ELF-1 (cell line): ENCODE results near the gene CYB5A.

Experiments used
- DNase-seq: peaks from one replicate; pipeline ENCODE4 v3.0.0-alpha.2; 2016; ENCODE audit warnings: low read depth, low spot score

The CYB5A gene

DNA sequence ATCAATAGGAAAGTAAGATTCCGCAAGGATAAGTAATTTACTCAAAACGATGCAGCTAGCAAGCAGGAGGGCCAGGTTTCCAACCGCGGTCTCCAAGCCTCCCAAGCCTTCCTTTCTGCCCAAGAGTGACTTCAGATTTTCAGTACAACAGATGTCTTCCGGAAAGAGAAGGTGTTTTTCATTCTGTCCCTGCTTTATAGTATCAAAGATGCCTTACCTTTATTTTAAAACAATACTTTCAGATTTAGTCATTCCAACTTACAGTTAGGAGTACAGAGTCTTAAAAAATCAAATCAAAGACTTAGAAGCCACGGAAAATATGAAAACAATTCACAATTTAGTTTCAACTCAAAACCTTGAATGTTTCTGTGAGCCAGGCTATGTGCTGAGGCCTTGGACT lies 43.6 kb downstream of the CYB5A start:
- no peak for DNase-seq

DNA sequence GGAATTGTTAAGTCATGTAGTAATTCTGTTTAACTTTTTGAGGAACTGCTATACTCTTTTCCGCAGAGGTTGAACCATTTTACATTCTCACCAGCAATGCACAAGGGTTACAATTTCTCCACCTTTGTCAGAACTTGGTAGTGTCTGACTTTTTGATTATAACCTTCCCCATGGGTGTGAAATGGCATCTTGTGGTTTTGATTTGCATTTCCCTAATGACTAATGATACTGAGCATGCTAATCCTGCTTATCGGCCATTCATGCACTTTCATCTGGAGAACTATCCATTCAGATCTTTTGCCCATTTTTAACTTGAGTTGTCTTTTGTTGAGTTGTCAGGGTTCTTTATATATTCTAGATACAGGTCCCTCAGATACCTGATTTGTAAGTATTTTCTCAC lies 47.2 kb downstream of the CYB5A start:
- DNase-seq: no peak

DNA sequence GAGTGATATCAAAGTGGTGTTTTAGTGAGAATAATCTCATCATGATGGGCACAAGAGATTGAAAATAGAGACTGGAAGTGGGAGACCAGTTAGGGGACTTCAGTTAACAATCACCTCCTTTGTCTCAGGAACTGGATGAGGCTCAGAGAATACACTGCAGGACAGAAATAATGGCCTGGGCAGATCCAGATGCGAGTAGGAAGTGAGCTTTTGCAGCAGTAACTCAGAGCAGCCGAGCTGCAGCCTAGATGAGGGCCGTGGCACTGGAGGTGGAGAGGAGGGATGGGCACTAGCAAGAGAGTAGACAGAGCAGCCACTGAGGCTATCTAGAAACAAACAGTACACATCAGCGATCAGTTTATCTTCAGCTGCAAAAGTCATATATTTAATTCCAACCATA lies 48.6 kb downstream of the CYB5A start:
- DNase-seq: no peak

DNA sequence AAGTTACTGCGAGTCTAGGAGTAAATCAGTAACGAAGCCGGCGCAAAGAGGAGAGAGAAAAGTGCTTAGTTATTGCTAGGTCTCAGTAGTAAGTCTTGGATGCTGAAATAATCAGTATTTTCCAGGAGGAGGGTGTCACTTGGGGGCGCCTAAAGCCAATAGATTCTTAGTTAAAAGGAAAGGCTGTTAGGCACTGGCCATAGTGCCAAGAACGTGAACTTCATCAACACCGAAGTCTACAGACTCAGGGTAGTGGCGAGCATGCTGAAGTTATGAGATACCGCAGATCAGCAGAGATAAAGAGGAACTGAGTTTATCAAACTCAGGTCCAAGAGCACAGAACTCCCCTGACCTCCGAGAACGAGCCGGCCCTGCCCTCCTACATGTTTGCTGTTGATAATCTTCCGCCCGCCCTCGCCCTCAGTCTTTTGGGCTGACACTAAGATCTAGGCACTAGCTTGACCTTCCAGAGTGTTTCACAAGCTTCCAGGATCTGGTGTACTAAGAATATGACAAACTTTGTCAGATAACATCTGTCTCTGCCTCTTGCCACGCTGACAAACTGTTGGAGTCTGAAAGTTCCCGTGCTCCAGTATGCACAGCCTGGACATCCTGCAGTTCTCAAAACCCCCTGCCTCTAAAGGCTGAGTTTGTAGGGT lies 49.2 kb downstream of the CYB5A start:
- DNase-seq: no peak

DNA sequence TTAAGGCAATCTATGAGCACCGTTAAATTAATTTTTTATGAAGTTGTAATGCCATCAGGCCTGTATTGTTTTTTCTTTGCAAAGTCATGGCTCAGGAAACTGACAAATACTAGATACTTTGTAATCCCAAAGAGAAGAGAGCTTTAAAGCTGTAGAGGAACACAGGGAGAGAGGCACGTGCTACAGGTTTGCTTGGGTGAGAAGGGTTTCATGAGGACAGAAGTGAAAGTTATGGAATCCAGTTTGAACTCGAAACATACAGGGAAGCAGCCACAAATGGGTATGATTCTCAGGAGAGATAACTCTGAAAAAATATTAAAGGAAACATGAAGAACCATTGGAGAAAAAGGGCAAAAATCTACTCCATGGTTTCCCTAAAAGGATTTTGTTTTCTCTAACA lies 49.8 kb downstream of the CYB5A start:
- no peak for DNase-seq

DNA sequence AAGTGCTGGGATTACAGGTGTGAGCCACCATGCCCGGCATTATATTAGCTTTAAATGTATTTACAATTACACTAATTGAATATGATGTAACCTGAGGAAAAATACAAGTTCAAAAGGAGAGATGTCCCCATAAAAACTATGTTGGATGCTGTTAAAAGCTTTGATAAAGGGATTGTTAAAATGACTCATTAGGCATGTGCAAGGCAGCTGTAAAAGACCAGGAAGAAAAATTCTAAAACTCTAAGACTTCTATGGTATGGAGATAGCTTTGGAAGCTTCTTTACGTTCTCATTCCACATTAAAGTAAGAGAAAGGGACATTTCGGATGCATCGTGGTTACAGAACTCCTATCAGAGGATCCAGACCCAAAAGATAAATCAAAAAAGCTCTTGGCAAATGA lies 50.3 kb downstream of the CYB5A start:
- DNase-seq: no peak

DNA sequence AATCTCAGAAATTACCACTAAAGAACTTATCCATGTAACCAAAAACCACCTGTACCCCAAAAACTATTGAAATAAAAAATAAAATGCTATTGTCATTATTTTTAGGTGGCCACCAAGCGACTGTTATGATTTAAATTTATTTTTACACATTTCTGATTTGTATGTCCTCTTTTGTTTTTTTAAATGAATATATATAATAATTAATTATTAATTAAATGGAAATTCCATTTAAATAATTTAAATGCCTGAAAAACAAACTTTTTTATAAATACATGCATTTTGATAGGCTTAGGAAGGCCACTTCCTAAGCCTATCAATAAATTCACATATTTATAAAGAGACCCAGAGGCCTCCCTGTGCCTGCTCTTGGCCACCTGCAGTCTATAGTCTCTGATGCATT lies 52.2 kb downstream of the CYB5A start:
- DNase-seq: no peak

DNA sequence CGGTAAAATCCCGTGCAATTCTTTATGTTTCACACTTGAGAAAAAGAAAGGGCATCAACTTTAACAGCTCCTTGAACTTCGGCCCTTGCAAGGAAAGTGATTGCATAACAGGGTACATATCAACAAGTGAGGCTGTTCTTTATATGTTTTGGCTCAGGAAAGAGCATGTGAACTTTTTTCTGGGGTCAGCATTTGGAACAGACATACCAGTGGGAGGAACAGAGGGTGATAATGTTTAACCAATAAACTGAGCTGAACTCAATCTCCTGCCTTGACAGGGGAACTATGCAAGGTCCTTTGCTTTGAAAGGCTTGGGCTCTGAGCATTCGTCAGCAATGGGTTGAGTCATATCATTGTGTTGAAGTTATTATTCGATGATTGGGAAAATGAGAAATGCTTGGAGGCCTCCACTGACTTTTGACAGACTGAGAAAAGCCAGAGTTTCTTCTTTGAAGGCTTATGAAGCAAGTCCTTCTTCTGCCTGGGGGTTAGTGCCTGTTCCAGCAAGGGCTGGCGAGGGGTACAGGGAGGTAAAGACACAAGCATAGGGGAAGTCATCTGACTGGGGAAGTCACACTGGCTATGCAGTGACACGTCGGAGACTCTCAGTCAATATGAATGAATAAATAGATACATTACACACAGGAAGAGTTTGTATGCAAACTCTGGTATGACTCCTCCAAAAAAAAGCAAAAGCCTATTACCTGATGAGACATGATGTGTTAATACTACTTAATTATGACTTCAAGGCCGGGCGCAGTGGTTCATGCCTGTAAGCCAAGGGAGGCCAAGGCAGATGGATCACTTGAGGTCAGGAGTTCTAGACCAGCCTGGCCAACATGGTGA lies 57.2 kb downstream of the CYB5A start:
- DNase-seq: no peak

DNA sequence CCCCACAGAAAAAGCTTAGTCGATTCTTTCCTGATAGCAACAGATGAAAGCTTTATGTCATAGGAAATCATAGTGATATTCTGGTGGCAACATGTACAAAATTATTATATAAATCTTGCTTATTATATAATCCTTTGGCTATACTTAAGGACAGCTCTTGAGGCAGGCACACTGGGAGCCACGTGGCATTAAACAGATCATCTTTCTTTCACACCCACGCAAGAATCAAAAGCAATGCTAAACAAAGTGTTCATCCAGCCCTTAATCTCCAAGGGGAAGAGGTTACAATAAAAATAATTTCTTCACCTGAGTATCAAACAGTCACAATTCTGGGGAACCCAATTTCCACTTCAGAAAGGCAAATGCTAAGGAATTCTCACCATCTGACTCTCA lies 57.8 kb downstream of the CYB5A start:
- DNase-seq: no peak

DNA sequence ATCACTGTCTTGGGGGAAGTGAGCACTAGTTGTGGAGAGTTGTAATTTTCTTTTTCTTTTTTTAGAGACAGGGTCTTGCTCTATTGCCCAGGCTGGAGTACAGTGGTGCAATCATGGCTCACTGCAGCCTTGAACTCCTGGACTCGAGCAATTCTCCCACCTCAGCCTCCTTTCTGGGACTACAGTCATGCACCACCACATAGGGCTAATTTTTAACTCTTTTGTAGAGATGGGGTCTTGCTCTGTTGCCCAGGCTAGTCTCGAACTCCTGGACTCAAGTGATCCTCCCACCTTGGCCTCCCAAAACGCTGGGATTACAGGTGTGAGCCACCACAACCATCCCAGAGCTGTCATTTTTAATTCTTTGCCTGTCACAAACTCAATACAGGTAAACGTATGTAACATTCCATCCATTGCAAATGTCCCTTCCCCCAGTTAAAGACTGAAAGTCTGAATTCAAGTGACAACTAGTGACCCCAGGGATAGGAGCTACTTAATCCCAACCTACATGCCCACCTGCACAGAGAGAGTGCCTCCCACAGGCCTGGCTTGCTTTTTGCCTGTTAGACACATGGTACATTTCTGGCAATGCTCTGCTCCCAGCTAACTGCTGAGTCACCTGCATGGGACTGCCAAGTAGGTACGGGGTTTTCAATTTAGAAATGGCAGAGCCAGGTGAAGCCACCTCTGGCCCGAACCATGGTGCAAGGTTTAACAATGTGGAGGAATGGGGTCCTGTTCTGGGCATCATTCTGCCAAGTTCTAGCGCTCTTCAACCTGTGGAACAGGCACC lies 60.6 kb downstream of the CYB5A start:
- DNase-seq: no peak

DNA sequence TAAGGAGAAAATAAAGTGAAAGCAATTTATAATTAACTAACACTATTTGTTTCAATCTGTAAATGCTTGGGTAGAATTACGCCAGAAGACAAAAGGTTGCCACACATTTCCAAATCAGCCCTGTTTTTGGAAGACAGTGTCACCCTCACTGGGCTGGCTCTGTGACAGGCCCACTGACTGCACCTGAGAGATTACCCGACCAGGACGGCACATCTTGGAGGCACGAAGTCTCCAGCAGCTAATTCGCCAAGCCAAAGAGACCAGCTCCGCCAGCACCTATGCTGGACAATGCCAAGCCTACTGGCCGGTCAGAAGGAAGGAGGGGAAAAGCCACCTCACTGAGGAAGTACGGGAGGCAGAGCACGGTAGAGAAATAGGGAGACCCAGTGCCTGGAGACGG lies 61.9 kb downstream of the CYB5A start:
- no peak for DNase-seq

DNA sequence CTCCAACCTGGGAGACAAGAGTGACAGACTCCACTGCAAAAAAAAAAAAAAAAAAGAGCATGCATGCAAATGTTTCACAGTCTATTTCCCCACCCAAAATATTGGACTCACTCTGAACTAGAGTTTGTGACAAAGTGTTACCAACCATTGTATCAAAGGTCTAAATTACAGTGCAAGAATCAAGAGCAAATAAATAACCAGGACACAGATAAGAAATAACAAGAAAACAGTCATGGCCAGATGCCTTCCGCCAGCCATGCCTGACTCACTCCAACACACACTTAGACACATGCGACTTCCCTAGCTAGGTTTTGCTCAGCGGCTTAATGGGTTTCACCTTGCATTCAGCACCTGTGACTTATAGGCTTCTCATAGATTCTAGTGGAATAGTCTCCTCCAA lies 62.8 kb downstream of the CYB5A start:
- DNase-seq: no peak

DNA sequence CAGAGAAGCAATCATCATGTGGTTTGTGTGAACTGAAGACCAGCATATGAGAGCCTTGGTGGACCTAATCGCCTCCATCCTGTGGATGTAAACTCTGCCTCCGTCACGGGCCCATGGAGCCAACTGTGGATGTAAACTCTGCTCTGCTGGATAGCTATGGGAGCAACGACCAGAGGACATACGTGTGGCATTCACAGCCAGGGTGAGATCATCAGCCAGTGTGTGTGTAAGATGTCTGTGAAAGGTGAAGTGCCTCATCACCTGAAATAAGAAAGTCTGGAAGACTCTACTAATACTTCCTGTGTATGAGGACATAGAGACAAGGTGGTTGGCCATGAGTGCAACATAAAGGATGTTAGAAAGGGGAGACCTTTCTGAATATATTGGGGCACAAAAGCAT lies 63.5 kb downstream of the CYB5A start:
- no peak for DNase-seq

DNA sequence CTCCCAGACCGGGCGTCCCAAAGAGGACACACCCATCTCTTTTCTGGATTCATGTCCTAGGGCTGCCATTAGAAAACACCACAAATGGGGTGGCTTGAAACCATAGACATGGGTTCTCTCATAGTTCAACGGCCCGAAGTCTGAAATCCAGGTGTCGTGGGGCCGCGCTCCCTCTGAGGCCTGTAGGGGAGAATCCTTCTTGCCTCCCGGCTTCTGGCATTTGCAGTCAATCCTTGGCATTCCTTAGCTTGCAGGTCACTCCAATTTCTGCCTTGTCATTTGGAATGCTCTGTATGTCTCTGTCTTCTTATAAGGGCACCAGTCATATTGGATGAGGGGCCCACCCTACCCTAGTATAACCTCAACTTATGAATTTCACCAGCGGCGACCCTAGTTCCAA lies 65.1 kb downstream of the CYB5A start:
- DNase-seq: no peak

DNA sequence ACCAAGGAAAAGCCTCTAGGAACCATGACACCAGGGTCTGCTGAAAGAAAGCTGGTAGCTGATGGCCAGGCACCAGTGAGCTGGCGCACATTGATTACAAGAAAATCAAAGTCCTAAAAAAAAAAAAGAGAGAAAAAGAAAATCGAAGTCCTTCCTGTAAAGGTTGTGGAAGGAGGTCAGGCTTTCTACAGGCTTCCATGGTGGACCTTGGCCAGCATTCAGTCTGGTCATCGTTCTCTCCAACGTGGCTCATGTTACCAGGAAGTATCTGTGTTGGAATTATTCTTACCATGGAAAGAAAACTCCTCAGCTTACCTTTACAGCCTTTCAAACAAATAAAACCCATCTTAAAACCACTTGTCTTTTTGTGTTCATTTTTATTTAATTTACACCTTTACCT lies 65.6 kb downstream of the CYB5A start:
- DNase-seq: no peak

DNA sequence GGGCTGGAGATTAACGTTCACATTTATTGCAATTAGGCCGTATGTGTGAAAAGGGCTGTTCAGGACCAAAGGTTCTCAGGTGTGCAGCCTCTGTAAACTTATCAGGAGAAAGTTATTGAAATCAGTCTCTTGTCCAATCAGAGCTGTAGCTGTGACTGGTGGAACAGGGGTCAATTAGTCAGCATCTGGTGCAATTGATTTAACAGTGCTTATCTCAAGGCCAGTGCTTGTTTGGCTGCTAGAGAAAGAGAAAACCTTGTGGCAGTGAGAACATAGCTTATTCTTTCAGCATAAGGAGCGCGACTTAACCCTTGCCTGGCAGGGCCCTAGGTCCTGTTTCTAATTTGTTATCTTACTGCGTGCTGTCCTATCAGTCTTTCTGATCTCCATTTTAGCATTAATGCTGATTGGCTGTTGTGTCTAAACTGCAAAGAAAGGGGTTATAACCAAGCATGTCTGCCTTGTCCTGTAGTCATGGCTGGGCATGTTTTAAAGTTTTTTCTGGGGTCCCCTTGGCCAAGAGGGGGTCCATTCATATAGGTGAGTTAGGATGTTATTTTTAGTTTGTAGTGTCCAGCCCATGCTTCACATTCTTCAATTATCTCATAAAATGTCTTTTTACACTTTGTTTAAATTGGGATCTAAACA lies 66.4 kb downstream of the CYB5A start:
- no peak for DNase-seq

DNA sequence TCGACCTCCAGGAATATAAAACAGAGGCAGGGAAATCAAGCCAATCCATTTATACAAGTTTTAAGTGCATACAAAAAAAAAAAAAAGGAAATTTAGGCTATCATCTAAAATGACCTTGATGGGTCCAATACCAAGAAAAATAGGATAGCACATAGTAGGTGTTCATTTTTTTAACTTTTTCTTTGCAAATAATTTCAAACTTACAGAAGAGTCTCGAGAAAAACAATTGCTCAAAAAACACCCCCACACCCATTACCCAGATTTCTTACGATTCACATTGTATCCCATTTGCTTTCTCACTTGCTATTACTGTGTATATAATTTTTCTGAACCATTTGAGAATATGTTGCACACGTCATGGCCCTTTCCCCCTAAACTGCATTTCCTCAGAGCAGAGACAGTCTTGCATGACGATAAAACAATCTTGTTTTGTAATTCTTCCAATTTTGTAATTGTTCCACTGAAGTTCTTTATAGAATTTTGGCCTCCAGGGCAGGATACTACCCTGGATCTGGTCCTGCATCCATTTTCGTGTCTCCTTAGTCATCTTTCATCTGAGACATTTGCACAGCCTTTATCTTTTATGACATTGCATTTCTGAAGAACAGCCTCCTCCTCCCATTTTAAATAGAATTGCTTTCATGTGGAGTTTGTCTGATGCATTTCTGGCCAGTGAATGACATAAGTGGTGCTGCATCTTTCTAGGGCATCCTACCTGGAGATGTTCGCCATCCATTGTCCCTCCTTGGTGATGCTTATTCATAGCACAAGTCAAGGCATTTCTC lies 68.9 kb downstream of the CYB5A start:
- DNase-seq: no peak

DNA sequence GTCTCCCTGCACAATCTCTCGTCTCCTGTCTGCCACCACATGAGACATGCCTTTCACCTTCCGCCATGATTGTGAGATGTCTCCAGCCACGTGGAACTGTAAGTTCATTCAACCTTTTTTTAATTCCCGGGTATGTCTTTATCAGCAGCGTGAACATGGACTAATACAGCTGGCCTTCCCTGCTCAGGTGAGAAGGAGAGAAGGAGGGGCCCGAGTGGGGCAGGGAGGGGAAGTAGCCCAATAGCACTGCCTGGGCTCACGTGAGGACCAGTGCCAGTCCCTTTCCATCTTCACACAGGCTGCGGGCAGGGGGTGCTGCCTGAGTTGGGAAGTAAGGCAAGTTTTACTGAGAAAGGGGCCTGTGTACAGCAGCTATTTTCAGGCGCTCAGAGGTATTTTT lies 70.7 kb downstream of the CYB5A start:
- DNase-seq: no peak

DNA sequence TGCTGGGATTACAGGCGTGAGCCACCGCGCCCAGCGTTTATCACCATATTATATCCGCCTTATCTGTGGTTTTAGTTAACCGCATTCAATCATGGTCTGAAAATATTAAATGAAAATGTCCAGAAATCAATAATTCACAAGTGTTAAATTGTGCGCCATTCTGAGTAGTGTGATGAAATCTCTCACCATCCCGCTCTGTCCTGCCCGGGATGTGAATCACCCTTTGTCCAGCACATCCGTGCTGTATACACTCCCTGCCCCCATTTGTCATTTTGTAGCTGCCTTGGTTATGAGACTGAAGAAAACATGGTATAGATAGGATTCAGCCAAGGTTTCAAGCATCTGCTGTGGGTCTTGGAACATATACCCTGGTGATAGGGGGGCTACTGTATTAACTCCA lies 72.7 kb downstream of the CYB5A start:
- no peak for DNase-seq

DNA sequence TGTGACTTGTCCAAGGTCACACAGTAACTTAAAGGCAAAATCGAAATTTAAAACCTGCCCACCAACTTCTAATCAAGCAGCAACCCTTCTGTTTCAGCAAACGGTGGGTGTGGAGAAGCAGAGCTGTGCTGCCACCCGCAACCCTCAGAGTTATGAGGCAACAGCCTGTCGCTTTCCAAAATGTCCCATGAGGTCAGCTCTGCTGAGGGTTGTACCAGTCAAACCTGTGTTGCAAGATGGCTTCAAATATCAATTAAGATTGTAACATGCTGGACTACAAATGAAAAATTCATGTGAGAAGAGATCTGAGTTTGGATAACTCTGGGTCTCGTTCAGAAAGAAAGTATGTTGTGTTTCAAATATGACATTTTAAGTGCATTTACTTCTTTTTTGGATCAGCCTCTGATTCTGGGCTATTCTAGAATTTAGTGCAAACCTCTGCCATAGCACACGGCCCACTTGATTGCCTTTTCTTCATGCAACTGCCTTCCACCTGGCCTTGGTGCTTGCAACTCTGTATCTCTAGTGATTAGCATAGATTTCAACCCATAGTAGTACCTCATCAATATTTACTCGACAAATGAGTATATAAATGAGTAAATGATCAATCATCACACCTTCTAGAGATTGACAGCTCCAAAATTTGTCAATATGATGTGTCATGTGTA lies 74.2 kb downstream of the CYB5A start:
- DNase-seq: no peak

DNA sequence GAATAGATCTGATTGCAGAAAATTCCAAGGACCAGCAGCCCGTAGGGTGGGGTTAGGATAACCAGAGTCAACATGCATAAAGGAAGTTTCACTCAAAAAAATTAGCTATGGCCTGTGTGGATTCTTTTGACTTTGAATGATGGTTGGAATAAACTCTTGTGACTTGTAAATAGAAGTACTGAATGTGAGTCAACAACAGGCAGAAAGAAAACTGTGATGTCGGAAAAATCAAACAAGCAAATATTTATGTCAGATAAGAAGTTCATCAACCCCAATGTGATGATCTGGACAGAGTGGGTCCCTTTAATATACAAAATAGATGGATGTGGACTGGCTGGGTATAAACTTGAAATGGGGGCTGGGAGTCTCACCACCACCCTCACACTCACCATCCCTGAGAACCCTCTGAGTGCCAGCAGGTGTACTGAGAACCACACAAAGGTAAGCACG lies 75.1 kb downstream of the CYB5A start:
- no peak for DNase-seq
